HS-5 (cell line): ENCODE results near the gene HHLA2.

Source experiments
- DNase-seq: peaks from one replicate; pipeline ENCODE4 v3.0.0-alpha.2; 2012; ENCODE audit warnings: low read depth

Gene HHLA2

DNA sequence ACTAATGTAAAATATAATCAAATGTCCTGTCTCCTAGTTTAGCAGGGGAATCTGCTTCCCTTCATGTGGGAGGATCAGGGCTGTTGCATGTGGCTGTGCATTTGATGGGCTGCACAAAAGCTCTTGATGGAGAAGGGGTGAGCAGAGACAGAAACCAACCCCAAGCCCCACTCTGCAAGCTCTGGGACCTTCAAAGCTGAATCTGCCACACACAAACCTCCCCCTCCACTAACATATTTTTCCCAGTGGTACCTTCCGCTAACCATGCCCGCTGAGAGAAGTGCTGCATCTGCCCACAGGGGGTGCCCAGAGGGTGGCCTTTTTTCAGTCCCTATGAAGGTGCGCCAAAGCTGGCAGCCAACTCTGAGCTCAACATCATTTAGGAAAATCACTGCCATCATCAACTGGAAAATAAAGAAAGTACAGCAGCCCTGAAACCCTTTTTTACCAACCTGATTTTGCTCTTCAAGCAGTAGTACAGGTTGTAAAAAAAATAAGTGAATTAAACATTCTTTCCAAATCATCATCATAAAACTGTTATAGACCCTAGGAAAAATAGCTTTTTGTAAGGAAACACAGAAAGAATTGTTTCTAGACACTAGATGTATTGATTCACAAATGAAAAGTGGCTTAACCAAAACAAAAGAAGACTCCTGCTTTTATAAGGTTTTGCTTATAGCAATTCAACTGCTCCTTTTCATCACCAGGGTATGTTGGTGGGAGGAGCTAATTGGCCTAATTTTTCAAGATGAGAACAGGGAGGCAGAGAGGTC, 97.0 kb downstream of the HHLA2 start:
- no peak for DNase-seq

DNA sequence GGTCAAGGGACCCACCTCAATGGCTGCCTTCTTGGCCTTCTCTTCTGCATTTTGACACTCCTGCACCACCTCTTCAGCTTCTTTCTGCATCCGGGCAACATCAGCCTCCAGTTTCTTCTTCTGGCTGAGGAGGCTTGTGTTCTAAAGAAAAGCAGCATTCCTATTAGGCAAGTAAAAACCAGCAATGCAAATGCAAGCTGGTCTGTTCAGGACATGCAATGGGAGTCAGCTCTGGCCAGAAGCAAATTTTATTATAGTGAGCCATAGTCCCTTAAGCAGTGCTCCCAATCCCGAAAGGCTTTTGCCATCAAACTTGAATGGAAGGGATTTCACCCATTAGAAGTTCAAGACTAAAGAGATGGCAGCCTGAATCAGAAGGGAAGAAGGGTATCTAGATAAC, 97.7 kb downstream of the HHLA2 start:
- no peak for DNase-seq

DNA sequence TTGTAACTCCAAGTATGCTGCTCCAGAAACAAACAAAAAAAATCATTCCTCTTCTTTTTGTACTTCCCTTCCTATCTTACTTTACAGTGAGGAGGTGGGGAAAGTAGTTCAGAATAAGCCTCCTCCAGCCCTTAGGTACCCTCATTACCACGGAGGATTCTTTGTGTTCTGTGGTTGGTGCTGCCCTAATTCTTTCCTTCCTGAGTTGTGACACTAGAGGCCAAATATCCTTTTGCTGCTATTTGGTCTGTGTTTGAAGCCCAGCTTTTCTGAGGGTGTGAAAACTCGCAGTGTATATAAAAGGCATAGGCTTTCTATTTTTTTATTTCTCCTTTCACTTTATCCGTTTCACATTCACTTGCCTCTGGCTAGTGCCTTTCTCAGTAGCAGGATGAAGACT, 98.2 kb downstream of the HHLA2 start:
- DNase-seq, result no peak

DNA sequence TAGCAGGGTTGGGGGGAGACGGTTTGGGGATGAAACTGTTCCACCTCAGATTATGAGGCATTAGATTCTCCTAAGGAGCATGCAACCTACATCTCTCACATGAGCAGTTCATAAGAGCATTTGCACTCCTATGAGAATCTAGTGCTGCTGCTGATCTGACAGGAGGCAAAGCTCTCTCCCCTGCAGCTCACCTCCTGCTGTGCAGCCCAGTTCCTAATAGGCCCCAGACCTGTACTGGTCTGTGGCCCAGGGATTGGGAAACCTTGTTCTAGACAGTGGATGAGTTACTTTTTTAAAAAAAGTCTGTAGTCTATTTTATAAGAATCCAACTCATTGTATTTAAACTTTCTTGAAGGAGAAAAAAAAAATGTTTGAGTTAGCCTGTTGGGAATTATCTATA, 100.0 kb downstream of the HHLA2 start:
- no peak for DNase-seq

DNA sequence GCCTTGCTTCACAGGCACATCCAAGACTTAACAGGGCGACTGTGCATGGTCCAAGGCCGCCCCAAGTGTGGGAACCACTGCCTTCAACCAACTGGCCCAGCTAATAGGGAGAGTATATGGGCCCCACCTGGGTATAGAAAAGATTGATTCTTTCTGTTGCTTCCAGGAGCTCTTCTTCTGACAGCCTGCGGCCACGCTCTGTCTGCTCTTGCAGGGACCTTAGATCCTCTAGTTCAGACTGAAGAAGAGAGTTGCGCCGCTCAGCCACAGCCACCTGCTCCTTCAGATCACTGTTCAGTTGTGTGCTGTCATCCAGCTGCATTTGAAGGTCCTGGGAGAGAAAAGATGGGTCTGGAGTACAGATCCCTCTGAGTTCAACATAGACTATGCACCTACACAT, 102.2 kb downstream of the HHLA2 start:
- DNase-seq, result no peak

DNA sequence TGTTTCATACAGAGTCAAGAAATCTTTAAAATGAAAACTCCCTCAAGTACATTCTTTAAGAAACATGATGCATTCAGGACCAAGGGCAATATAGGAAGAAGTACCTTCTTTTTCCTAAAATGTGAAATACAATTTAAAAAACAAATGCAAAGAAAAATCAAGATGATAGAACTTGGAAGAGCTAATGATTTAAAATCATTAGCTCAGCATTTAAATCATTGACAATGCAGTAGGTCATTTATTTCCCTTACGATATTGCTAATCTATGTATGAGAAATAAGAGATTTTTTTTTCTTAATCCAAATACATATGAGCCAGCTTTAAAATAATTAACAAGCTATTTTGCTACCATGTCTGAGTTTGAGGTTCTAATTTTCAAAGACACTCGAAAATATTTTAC, 105.5 kb downstream of the HHLA2 start:
- DNase-seq, result no peak

DNA sequence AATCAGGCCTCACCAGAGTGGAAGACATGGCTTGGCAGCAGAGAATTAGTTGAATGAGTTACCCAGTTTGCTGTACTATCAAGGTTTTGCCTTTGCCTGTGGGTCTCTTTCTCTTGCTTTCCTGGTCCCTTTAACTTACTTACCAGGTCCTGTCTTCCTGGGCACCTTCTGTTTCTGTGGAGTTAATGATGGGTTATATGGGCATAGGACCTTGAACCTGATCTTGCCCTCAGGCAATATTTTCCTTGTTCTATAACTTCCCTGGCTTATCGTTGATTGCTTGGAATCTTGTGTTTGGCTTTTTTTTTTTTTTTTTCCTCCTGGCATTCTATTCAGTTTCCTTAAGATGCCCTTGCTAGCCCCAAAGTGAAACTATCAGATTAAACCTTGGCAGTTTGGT, 106.8 kb downstream of the HHLA2 start:
- no peak for DNase-seq

DNA sequence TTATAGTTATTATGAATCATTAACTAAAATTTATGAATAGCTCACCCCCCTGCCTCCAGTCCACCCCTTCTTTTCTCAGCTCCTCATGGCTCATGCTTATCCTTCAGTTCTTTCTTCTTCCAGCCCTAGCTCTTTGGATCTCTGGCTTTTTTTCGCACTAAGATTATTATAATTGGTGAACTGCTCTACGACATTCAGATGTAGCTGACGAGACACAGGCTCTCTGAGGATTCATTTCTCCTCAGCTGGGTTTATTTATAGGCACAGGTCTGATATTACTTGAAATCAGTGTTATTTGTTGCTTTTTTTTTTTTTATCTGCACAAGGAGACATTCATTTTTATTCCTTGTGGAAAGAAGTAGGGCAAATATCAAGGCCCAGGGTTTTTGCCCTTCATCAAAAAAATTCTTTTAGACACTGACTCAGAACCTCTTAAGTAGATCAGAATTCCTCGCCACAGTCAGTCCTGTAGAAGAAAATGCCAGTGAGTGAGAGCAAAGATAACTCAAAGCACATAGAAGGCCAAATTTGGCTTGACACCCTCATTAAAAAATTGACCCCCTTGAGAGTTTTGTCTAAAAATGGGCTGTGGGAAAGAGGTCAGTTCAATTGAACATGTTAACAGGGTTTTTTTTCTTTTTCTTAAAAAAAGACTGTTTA, 107.5 kb downstream of the HHLA2 start:
- DNase-seq, result no peak

DNA sequence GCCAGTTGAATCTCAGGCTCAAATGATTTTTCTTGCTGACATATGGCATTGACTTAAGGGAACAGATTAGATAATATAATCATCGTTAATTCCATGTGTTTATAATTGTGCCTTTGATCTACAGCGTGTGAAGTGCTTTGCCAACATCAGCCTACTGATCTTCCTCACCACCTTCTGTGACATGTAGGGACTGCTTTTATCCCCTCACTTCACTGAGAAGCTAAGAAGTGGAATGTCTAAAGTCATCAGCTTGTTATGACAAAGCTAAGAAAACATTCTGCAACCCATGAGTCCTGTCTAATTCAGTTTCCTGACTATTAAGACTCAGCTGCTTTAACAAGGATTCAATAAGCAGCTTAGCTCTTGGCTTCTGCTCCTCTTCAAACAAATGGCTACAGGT, 108.0 kb downstream of the HHLA2 start:
- no peak for DNase-seq

DNA sequence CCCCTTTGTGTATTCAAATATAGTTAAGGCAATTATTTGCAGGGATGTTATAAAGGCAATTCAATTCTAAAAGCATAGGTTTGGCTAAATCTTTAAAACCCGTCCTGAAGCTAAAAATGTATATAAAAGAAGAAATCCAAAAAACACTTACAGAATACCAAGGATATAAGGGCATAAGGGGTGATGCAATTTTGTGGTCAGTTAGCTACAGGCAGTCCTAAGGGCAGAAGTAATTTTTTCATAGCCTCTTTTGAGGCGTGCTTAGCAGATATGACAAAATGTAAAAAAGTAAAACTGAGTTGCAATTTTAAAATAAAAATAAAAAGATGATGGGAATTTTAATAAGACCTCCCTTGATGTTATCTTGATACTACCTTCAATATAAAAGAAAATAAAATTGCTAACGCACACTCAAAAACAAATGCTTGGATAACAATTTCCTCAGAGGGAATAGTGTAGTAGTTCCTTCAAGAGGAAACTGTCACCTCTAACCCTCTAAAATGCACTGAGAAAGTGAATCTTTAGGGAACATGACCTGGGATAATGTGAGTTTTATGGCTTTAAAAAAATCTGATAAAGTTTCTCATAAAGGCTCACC, 109.8 kb downstream of the HHLA2 start:
- no peak for DNase-seq

DNA sequence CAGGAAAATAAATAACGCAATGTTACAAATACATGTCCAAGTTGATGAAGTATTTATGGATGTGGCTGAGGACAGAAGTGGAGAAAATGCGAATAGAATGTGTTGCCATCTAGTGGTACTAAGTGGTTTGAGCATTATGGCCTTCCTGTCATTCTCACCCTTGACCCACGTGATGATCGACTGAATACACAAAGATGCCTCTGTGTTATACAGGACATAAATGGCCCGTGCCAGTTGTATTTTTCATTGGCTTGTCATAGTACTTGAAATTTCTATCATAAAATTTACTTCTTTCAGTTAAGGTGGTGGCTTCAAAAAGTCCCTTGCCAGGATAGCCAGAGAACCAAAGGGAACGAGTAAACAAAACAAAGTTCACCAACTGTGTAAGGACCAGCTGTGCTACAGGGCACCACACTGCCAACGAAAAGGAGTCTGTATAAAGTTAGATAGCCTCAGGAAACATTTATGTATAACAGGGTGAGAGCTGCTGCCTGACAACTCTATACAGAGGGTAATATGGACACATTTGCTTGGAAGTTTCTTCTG, 110.4 kb downstream of the HHLA2 start:
- DNase-seq, result no peak

DNA sequence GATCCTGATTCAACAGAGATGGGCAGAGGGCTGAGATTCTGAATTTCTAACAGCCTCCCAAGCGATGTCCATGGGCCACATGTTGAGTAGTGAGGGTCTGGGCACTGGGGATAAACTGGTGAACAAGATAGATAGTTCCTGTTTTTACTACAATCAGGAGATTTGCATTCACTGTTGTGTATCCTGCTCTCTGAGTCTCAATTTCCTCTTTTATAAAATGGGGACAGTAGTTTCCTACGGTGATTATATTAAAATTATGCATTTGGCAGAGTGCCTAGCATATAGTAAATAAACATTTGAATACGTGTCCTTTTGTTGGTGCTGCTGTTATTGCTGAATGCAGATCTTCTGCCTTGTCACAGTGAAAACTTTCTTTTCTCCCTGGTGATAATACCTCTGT, 111.5 kb downstream of the HHLA2 start:
- DNase-seq, result no peak

DNA sequence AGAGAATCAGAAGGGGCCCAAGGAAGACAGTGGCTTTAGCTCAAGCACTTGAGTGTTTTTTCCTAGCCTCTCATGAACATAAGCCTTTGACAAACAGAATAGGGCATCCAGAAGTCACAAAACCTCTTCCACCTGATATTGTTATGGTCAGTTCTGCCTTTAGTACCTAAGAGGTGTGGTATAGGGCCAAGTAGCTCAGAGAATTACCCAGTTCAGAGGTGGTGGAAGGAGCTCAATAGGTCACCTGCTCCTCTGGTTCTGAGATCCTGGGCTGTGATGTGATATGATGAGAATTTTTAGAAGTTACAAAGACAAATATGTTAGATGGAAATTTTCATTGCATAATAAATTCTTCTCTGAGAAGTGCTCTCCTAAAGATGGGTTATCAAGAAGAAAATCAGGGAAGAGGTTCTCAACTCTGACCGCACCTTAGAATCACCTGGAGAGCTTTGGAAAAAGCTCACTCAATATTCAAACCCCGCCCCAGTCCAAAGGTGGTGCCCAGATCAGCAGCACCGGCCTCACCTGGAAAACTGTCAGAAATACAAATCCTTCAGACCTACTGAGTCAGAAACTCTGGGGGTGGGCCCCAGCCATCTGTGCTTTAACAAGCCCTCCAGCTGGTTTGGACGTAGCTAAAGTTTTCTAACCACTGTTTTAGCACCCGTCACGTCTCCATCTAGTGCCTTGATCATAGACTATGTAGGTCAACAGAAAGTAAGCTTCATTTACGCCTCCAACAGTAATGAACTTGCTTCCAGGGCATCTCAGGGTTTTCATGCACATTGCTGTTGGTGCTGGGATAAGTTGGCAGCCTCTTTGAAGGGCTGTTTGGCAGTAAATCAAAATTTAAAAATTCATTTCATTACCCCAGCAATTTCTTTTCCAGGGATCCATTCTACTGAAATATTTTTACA, 112.8 kb downstream of the HHLA2 start:
- DNase-seq, result no peak

DNA sequence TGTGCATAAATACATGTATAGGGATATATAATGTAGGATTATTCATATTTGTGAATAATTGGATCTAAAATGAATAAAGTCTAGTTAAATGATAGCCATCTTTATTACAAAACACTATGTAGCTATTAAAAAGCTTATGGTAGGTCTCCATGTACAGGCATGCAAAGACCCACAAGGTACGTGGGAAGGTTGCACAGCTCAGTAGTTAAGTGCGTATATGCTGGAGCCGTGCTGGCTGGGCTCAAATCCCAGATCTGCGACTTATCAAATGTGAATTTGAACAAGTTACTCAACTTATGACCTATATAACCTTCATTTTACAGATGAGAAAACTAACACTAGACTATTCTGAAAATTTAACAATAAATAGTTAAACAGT, 113.4 kb downstream of the HHLA2 start:
- DNase-seq, result no peak

DNA sequence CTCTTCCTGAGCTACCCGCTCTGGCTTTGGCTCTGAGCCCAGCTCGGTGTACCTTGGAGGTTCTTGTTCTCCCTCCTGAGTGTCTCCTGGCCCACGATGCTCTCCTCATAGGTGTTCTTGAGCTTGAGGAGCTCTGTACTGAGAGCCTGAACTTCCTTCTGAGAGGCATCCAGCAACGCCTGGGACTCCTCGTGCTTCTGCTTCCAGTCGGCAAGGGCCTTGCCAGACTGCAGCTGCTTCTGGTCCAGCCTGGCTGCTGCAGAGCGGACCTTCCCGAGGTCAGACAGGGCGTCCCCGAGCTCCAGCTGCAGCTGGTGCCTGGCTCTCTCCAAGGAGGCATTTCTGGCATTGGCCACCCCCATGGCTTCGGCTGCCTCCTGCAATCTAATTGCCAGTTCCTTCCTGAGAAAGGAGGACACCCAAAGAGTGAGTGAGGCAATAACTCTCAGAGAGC, 114.2 kb downstream of the HHLA2 start:
- no peak for DNase-seq

DNA sequence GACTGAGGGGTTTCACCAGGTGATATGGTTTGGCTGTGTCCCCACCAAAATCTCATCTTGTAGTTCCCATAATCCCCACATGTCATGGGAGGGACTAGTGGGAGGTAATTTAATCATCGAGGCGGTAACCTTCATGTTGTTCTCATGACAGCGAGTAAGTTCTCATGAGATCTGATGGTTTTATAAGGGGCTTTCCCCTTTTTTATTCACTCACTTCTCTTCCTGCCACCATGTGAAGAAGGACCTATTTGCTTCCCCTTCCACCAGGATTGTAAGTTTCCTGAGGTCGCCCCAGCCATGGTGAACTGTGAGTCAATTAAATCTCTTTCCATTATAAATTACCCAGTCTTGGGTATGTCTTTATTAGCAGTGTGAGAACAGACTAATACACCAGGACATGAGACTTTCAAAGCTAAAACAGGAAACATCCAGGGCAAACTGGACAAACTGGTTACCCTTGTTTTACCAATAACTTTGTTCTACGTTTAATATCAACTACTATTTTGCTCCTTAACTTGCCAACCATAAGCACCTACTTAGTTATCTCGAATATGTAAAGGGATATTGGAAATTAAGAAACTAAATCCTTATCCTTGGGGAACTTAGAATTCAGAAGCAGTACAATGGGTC, 115.9 kb downstream of the HHLA2 start:
- DNase-seq, result no peak

DNA sequence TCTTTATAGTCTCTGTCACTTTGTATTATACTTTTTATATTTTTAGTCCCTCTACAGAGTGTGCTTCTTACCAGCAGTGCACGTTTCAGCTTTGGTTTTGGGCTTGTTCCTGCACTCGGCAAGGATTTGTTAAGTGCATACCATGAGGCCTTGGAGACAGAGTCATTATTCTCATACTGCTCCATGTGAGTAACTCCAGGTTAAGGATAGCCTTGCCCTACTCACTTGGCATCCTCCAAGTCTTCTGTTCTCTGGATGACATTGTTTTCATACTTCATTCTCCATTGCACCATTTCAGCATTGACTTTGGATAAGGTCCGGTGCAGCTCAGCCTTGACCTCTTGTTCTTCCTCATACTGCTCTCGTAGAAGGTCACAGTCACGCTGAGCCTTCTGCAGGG, 117.7 kb downstream of the HHLA2 start:
- no peak for DNase-seq

DNA sequence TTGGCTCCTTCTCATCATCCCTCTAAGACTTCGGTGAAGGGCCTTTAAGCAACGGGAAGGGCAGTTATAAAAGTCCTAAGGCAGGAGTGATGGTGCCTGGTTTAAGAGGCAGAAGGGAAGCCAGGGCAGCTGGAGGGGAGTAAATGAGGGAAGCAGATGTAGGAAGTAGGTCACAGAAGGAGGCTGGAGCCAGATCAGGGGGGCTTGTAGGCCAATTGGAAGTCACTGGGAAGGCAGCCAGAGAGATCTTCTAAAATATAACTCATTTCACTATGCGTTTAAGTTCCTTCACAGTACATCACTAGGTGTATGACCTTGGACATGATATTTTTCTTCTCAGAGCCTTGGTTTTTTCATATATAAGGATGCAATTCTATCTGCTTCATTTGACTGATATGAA, 119.3 kb downstream of the HHLA2 start:
- DNase-seq, result no peak

DNA sequence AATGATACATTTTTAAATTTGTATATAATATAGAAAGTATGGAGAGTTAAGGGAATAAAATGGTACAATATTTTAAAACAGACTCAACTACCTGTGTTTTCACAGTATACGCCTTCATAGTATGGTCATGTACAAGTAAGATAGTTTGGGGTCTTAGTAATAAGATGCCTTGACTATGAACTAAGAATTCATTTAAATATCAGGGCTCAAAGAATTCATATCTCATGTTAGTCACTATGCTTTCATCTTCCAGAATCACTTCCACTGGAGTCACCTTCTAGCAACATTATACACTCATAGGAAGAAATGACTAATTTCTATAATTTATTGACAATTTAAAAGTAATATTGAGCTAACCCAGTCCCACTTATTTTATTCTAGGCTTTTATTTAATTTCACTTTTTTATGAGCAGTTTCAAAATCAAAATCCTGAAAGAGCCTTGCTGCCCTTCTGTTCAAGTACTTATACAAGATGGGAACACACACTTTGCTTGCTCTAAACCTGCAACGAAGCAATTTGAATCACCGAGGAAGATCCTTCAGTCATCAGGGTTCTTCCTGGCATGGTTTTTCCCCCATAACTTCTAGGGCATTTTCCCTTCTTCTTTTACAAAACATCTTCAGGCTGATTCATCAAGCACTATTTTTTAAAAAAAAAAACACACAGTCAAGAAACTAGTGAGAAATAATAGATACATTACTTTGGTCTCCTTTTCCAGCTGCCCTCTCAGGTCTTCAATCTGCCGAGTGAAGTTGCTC, 119.9 kb downstream of the HHLA2 start:
- no peak for DNase-seq

DNA sequence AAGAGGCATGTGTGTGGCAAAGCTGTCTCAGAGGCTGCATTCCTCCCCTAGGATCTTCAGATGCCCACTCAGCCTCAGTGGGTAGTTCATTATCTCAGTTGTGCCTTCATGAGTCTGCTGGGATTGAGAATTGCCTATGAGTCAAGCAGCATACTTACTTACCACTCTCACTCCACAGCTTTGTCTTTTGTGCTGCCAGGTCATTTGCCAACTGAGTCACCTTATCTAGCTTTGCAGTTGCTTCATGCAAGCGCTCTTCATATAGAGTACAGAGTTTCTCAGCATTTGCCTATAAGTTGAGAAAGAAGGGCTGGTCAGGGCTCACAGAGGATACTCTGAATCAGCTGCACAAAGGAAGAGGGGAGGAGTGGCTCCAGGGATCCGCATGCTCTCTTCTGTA, 124.6 kb downstream of the HHLA2 start:
- DNase-seq, result peak; percentile 93
